HG03103 (cell line): ENCODE measurements around the gene WFDC1.

Source experiments
- ATAC-seq: cut with Tn5 transposase; IDR thresholded peaks from one replicate; pipeline ENCODE4 v1.9.1; 2021; ENCODE audit warnings: low read depth; ENCODE audit not compliant: unreplicated experiment

The WFDC1 gene

GRCh38 chr16:84299734-84300440 lies 5.2 kb downstream of the WFDC1 start:
- no peak for ATAC-seq

GRCh38 chr16:84302111-84302954 lies 7.7 kb downstream of the WFDC1 start:
- ATAC-seq = no peak

- ATAC-seq = no peak
Observed at GRCh38 chr16:84303023-84303422, 8.3 kb downstream of the WFDC1 start.

DNA sequence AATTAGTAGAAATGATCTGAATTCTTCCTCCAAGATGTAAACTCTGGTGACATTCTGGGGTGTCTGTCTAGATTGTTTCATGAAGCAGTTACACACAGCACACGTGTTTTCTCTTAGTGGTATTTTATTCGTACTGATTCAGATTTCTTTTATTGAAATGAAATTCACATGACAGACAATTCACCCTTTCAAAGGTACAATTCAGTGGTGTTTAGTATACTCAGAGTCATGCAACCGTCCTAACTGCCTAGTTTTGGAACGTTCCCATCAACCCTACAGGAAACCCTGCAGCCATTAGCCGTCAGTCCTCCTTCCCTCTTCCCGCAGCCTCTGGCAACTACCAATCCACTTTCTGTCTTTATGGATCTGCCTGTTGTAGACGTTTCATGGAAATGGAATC lies 8.8 kb downstream of the WFDC1 start:
- no peak for ATAC-seq

- ATAC-seq = no peak
Observed at GRCh38 chr16:84306564-84306963, 11.9 kb downstream of the WFDC1 start.

DNA sequence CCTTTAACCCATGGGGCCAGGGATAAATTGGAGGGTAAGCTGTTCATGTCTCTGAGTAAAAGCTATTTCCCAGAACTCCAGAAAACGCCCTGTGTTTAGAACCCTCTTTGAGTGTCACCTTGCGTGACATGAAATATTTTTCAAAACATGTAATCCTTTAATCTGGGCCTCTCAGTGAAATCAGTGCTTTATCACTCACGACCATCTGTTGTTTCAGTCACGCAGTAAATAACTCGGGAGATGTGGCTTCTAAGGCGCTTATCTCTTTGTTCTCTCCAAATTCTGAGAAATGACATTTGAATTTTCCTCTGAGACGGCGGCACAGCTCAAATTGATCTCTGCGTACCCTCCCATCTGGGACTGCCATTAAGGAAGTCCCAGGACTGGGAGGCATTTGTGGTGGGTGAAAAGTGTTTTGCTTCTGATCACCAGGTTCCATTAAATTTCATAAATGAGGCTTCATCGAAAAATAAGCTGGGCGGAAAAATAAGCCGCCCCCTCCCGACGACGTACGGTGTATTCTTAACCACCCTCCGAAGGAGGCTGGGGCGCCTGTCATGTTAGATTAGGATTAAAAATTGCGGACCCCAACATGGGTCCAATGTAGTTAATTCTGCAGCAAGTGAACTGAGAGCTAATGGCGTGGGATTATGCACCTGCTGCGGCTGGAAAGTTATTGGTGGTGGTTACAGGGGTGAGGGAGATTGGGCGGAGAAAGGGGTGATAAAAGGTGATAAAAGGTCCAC lies 12.7 kb downstream of the WFDC1 start:
- no peak for ATAC-seq

DNA sequence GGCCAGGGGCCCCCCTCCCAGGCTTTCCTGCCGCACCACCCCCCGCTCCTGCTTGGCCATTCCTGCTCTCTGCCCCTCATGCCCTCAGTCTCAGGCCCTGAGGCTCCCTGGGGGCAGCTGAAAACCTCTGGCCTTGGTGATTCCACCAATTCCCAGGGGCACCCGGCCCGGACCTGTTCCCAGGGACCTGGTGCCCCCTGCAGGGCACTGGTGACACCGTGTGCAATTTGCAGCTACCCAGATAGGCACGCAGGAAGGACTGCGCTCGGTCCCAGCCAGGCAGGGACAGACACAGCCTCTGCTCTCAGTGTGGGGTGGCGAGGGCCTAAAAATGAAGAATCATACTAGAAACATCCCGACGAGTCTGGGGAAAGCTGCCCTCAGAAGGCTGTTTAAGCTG lies 13.4 kb downstream of the WFDC1 start:
- no peak for ATAC-seq

DNA sequence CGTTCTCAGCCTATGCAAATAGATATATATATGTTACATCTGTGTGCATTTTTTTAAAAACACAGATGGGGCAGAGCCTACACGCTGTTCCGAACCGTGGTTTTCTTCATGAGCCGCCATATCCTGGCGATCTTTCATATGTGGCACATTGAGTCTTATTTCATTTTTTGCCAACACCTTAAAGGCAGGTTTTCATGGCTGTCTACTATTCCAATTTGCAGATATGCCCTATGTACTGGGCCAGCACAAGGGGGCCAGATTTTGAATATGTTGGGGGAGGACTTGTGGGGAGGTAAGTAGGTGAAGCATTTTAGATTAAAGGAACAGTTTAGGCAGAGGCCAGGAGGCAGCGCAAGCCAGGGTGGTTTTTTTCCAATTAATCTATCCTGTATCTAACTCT lies 16.0 kb downstream of the WFDC1 start:
- no peak for ATAC-seq

- no peak for ATAC-seq
Observed at GRCh38 chr16:84312783-84313382, 18.2 kb downstream of the WFDC1 start.

GRCh38 chr16:84313921-84314320 lies 19.2 kb downstream of the WFDC1 start:
- no peak for ATAC-seq

GRCh38 chr16:84314373-84314772 lies 19.7 kb downstream of the WFDC1 start:
- ATAC-seq = no peak

DNA sequence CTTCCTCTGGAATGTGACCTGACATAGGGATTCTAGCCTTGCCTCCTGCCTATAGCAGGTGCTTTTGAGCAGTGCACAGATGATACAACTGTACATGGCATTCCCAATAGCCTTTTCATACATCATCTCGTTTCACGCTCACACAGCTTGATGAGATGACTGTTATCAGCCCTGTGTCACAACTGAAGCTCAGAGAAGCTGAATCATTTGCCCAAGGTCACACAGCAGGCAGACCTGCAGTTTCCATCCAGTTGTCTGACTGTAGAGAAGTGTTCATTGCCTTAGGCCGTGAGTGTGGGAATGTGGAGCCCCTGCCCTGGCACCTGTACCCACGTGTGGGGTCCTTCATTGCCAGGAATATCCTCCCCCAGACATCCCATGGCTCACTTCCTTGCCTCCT lies 20.1 kb downstream of the WFDC1 start:
- ATAC-seq = no peak

DNA sequence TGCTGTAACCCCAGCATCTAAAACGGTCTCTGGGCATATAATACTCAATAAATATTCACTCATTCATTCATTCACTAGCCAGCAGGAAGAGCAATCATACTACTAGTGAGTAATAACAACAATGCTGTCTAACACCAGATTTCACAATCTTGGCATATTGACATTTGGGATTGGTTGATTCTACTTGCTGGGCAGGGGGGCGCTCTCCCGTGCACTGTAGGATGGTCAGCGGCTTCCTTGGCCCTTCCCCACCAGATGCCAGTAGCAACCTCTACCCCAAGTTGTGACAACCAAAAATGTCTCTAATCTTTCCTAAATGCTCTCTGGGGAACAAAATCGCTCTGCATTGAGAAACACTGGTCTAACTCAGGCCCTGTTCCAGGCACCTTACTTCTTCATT lies 20.7 kb downstream of the WFDC1 start:
- no peak for ATAC-seq

- ATAC-seq = no peak
Observed at GRCh38 chr16:84318091-84318975, 23.7 kb downstream of the WFDC1 start.

DNA sequence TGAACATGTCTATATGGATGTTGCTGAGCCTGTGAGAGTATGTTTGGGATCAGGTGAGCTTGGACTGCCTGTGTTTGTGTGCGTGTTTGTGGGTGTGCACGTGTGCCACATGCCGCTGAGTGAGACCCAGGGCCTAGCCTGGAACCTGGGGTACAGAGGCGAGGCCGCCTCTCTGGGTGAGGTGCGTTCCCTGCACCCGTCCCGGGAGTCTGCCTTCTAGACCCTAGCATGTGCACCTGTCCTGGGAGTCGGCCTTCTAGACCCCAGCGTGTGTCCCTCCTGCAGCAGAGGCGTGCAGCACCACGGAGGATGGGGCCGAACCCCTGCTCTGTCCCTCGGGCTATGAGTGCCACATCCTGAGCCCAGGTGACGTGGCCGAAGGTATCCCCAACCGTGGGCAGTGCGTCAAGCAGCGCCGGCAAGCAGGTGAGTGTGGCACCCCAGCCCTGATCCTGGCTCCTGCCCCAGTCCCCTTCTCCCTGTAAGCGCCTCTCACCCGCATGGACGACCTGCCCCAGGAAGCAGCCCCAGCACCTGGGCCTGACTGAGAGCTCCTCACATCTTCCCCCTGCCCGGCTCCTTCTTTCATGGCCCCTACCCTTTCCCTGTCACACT lies 24.6 kb downstream of the WFDC1 start:
- ATAC-seq = no peak

GRCh38 chr16:84320511-84320910 lies 25.8 kb downstream of the WFDC1 start:
- no peak for ATAC-seq

- no peak for ATAC-seq
Observed at GRCh38 chr16:84321932-84322331, 27.3 kb downstream of the WFDC1 start.

DNA sequence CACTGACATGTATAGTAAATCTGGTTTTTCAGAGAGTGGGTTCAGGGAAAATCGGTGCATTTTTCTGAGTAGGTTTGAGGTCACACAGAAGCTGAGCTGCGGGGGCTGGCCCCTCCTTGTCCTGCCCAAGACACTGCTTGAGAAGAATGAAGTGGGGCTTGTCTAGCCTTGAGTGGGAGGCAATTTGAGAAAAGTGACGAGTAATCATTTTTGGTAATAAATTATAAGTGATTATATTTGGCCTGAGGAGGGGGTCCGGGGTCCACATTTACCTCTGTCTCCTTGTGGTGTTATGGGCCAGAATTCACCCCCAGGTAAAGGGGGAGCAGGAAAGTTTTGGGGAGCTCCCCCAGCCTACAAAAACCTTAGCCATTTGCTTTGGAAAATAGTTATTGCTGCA lies 28.1 kb downstream of the WFDC1 start:
- ATAC-seq = no peak

- ATAC-seq = no peak
Observed at GRCh38 chr16:84323606-84324005, 28.9 kb downstream of the WFDC1 start.
